Bronchial epithelial cell (primary cell): Measurements from ENCODE around the gene CD3D. TPM values are rescaled to one million over a fixed set of nuclear protein-coding genes. Genes with fewer than 3 reads are reported as not detected.
A peak's percentile ranks its signal among the peaks of the same experiment; 100 is the strongest.

Experiments
- DNase-seq: peaks from one replicate; pipeline ENCODE4 v3.0.0-alpha.2; 2010; ENCODE audit warnings: low read depth
- FAIRE-seq: peaks from 2 replicates; lab custom pipeline; 2011; peaks lifted over from hg19 to GRCh38; lab: Jason Lieb, UNC
- H3K27me3 ChIP-seq: 2 replicates; pipeline ENCODE4 v1.5.1; 2011; ENCODE audit warnings: low read length; ENCODE audit not compliant: control insufficient read depth, insufficient read depth
- H3K36me3 ChIP-seq: 2 replicates; pipeline ENCODE4 v1.5.1; 2011; ENCODE audit warnings: low read length; ENCODE audit not compliant: control insufficient read depth, insufficient read depth
- H3K4me3 ChIP-seq: 2 replicates; pipeline ENCODE4 v1.5.1; 2011; ENCODE audit warnings: mild to moderate bottlenecking, low read depth, low read length, control low read depth
- CTCF ChIP-seq: IDR thresholded peaks from 2 replicates; pipeline ENCODE4 v1.5.1; 2011; ENCODE audit warnings: mild to moderate bottlenecking, moderate library complexity, low read length, control low read depth, inconsistent platforms; ENCODE audit not compliant: insufficient read depth, severe bottlenecking
- total RNA-seq: library from RNA; depleted of rRNA; stranded (reverse); fragments of >200 nt; gene quantifications from 2 replicates; pipeline ENCODE4 v1.2.1, GENCODE V29; 2014

Gene CD3D
- total RNA-seq, 1 donor from 2014 or later: not detected

- Histone ChIP-seq H3K4me3 (no peak overlapping the region), H3K36me3 (no peaks in the 10 kb centered on the region), H3K27me3 (no peaks in the 10 kb centered on the region)
- TF ChIP-seq CTCF: no peak
- DNase-seq: peak; percentile 68
- FAIRE-seq: no peak
Measured at GRCh38 chr11:118338637-118339061, 3.9 kb downstream of the CD3D start.

GRCh38 chr11:118334745-118335144, 7.8 kb downstream of the CD3D start:
- FAIRE-seq (no peak), DNase-seq (no peak)
- H3K36me3 ChIP-seq: no peaks in the 10 kb centered on the region
- H3K27me3 ChIP-seq: no peaks in the 10 kb centered on the region
- no peak overlapping the region for H3K4me3 ChIP-seq
- TF ChIP-seq CTCF: no peak

- FAIRE-seq (no peak), DNase-seq (no peak)
- TF ChIP-seq CTCF: no peak
- no peak overlapping the region for H3K4me3 ChIP-seq
- H3K36me3 ChIP-seq: no peaks in the 10 kb centered on the region
- no peaks in the 10 kb centered on the region for H3K27me3 ChIP-seq
Measured at GRCh38 chr11:118328745-118329144, 13.8 kb downstream of the CD3D start.

DNA sequence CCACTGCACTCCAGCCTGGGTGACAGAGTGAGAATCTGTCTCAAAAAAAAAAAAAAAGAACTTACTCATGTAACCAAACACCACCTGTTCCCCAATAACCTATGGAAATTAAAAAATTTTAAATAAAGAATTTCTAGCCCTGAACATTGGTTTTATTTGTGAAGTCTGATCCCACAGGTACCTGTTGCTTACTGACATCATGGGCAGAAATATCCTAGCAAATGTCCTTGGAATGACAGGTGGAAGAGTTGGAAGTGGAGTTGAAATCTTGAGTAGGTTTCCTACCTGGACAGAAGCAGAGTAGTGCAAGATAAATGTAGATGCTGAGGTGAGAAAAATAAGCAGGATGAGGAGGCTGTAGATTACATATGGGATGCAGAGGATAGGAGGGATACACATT, 17.2 kb downstream of the CD3D start:
- no peaks in the 10 kb centered on the region for H3K27me3 ChIP-seq
- H3K4me3 ChIP-seq: no peak overlapping the region
- DNase-seq (no peak), FAIRE-seq (no peak)
- no peaks in the 10 kb centered on the region for H3K36me3 ChIP-seq
- TF ChIP-seq CTCF: no peak

- no peak for DNase-seq
- no peak for TF ChIP-seq CTCF
- no peak overlapping the region for H3K4me3 ChIP-seq
- H3K36me3 ChIP-seq: no peaks in the 10 kb centered on the region
- FAIRE-seq: no peak
- no peaks in the 10 kb centered on the region for H3K27me3 ChIP-seq
Measured at GRCh38 chr11:118322721-118323120, 19.8 kb downstream of the CD3D start.

DNA sequence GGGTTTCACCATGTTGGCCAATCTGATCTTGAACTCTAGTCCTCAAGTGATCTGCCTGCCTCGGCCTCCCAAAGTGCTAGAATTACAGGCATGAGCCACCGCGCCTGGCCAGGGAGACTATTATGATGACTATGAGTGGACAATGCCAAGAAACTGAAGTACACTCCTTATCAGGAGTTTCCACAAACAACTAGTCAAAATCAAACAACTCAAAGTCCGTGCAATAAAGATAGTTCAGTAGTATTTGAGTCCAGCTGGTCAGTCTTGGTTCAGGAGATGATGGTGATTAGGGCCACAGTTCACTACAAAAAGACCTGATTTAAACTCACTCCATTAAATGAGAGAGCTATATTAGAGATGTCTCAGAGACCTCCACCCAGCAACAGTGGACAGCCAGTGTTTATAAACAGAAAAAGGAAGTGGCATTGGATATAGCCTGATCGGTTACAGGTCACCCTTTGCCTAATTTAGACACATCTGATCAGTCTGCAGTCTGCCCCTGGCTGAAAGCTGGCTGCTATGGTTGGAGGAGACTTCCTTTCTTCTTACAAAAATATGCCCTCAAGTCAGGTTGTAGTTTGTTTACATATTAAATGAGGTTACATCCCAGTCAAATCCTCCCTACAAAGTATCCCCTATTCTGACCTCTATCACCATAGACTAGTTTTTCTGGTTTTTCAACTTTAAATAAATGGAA, 21.0 kb downstream of the CD3D start:
- H3K36me3 ChIP-seq: no peaks in the 10 kb centered on the region
- H3K27me3 ChIP-seq: no peaks in the 10 kb centered on the region
- no peak overlapping the region for H3K4me3 ChIP-seq
- TF ChIP-seq CTCF: no peak
- no peak for FAIRE-seq
- DNase-seq: peak; percentile 14
